ENCODE results near the gene CENPX.
A peak's percentile ranks its signal among the peaks of the same experiment; 100 is the strongest.

CENPX gene

DNA sequence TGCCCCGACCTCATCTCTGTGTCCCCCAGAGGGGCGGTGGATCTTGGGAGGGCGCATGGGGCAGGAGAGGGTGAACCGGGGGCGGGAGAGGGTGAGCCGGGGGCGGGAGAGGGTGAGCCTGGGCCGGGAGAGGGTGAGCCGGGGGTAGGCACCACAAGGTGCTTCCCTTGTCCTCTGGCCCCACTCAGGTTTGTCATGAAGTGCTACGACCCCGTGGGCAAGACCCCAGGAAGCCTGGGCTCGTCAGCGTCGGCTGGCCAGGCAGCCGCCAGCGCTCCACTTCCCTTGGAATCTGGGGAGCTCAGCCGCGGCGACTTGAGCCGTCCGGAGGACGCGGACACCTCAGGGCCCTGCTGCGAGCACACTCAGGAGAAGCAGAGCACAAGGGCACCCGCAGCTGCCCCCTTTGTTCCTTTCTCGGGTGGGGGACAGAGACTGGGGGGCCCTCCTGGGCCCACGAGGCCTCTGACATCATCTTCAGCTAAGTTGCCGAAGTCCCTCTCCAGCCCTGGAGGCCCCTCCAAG, 26.4 kb downstream of the CENPX start:
- DNase-seq = no peak
- no peak overlapping the region for H3K4me3 ChIP-seq (ENCODE audit: low read depth, low read length)
- no peaks in the 10 kb centered on the region for H3K27me3 ChIP-seq
- peaks cover 17% of the 10 kb centered on the region for H3K4me1 ChIP-seq
- no peaks in the 10 kb centered on the region; the same call in 1 of the 2 replicates for H3K36me3 ChIP-seq
- TF ChIP-seq, protein P1, sequence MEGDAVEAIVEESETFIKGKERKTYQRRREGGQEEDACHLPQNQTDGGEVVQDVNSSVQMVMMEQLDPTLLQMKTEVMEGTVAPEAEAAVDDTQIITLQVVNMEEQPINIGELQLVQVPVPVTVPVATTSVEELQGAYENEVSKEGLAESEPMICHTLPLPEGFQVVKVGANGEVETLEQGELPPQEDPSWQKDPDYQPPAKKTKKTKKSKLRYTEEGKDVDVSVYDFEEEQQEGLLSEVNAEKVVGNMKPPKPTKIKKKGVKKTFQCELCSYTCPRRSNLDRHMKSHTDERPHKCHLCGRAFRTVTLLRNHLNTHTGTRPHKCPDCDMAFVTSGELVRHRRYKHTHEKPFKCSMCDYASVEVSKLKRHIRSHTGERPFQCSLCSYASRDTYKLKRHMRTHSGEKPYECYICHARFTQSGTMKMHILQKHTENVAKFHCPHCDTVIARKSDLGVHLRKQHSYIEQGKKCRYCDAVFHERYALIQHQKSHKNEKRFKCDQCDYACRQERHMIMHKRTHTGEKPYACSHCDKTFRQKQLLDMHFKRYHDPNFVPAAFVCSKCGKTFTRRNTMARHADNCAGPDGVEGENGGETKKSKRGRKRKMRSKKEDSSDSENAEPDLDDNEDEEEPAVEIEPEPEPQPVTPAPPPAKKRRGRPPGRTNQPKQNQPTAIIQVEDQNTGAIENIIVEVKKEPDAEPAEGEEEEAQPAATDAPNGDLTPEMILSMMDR (IDR thresholded peaks at IDR 0.05; ENCODE audit: low read depth, low read length) = no peak
- H3K9me3 ChIP-seq = no peaks in the 10 kb centered on the region

DNA sequence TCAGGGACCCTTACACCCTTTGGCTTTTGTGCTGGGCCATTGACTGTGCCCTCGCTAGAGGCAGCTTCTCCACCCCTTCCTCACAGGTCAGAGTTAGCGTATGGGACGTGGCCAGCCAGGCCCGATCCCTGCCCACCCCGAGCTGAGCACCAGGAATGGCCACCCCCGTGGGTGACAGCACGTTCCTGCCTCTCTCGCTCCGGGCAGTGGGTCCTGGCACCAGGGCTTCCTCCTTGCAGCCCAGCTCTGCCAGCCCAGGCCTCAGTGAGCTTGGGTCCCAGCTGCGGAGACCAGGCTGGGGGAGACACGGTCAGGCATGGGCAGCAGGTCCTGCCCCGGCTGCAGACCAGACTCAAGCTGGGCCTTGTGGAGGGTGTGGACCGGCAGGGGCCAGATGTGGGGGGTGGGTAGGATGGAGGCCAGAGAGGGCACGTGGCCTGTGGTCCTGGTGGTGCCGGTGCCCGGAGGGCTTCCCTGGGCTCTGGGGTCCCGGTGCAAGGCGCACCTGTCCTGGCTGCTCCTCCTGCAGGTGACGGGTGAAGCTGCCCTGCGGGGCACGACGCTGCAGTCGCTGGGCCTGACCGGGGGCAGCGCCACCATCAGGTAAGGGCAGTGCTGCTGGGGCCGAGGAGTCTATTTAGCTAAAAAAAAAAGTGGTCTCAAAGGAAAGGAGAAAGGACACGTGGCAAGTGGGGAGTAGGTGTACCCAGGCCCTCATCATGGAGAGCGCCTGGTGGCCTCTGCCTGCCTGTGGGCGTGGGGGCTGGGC, 27.0 kb downstream of the CENPX start:
- TF ChIP-seq, protein P1 (IDR thresholded peaks at IDR 0.05; ENCODE audit: low read depth, low read length) = no peak
- no peaks in the 10 kb centered on the region for H3K27me3 ChIP-seq
- peaks cover 23% of the 10 kb centered on the region for H3K4me1 ChIP-seq
- H3K9me3 ChIP-seq = no peaks in the 10 kb centered on the region
- no peak overlapping the region for H3K4me3 ChIP-seq (ENCODE audit: low read depth, low read length)
- peak; percentile 10 for DNase-seq
- H3K36me3 ChIP-seq = no peaks in the 10 kb centered on the region; the same call in none of the 2 replicates

DNA sequence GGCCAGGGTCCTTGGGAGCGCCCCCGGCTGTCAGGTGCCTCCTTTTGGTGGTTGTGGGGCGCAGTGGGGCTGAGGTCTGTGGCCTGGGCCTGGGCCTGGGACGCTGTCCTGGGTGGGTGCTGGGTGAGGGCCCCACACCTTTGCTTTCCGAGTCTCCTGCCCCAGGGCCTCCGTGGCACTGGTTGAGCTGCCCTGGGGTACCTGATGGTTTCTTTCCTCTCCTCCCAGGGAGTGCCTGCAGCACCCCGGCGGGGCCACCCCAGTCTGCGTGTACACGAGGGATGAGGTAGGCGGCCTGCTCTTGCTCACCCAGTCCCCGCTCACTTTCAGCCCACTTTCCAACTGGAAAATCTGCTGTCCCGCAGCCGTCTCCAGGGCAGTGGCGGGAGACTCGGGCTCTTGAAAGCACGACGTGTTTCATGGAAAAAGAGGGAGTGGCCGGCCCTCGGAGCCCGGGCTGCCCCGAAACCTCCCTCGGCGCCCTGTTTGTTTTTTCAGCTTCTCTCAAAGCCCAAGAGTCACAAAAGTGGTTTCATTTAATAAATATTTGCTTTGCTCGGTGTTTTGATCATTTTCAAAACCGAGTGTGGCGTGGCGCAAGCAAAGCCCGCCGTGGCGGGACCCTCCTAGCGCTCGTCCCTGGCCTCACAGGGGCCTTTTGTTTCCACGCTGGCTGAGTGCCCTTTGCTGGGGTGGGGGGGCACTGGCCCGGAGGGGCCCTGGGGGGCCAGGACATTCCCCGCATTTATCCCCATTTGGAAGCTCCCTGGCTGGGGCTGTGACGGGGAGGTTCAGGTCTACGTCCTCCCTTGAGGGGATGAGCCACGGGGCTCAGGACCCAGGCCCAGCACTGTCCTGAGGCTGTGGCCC, 27.9 kb downstream of the CENPX start:
- H3K4me1 ChIP-seq = peaks cover 23% of the 10 kb centered on the region
- H3K27me3 ChIP-seq = no peaks in the 10 kb centered on the region
- H3K36me3 ChIP-seq = no peaks in the 10 kb centered on the region; the same call in none of the 2 replicates
- TF ChIP-seq, protein P1 (IDR thresholded peaks at IDR 0.05; ENCODE audit: low read depth, low read length) = no peak
- H3K4me3 ChIP-seq (ENCODE audit: low read depth, low read length) = no peak overlapping the region
- H3K9me3 ChIP-seq = no peaks in the 10 kb centered on the region
- DNase-seq = no peak

DNA sequence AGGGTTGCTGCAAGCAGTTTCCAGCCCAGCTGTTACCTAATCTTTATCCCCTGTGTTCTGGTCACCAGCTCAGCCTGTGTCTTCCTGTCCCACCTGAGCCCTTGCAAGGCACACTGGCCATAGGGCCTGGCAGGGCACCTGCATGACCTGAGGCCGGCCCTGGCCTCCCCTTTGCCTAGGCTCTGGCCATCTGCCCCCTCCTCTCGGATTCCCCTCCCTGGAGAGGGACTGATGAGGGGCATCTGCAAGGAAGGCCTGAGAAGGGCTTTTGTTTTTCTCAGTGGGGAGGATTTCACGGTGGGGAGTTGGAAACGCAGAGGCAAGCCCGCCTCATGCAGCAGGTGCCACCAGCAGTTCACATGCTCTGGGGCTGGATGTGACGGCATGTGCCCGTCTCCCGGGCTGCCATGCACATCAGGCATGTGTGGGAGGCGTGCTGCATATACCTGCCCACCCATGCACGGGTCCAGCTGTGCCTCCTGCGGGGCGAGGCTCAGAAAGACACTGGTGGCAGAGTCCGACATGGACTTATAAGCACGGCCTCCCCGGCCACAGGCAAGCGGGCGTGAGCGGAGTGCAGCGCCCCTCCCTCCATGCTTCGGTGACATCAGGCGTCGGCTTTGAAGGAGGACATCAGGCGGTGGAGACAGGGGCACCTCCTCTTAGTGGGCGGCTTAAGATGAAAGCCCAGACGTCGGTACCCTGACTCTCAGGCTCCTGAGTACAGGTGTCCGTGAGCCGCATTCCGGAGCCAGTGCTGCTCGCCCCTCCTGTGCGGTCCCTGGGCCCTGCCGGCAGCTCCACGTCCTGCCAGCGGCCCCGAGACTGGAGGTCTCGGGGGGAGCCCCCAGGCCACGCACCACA, 28.7 kb downstream of the CENPX start:
- H3K36me3 ChIP-seq = no peaks in the 10 kb centered on the region; the same call in none of the 2 replicates
- H3K4me1 ChIP-seq = peaks cover 23% of the 10 kb centered on the region
- H3K27me3 ChIP-seq = no peaks in the 10 kb centered on the region
- DNase-seq = no peak
- no peak overlapping the region for H3K4me3 ChIP-seq (ENCODE audit: low read depth, low read length)
- TF ChIP-seq, protein P1 (IDR thresholded peaks at IDR 0.05; ENCODE audit: low read depth, low read length) = no peak
- H3K9me3 ChIP-seq = no peaks in the 10 kb centered on the region

DNA sequence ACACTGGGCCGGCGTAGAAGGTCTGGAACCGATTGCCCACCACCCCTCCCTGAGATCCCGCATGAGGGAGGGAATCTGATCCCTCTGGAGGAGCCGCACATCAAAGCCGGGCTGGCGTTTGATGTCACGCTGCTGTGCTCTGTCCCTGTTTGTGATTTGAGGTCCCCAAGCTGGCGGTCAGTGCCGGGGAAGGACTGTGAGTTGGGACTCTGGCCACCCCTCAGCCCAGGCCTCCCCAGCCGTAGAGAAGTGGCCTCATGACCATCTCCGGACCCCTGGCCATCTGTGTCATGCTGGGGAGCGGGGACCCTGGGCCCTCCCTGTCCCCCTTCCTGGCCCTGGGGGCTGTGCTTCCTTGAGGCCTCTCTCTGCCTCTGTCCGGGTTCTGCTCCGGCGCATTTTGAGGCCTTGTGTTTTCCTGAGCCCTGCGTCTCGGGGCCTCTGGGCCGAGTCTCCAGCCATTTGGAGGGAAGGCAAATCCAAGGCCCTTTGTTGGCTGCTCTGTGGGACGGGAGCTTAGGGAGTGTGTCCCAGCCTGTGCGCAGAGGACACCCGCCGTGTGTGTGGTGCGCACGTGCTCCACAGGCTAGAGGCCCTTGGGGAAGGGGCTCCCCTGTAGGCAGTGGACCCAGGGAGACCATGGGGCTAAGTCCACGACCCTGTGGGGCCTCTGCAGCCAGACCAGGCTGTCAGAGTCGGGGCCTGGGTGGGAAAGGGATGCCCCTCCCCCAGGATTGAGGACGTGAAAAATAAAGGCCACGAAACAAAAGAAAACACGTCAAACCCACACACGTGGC, 30.2 kb downstream of the CENPX start:
- DNase-seq = no peak
- no peaks in the 10 kb centered on the region; the same call in none of the 2 replicates for H3K36me3 ChIP-seq
- peak overlapping the region; percentile 18 for H3K4me3 ChIP-seq (ENCODE audit: low read depth, low read length)
- no peaks in the 10 kb centered on the region for H3K9me3 ChIP-seq
- TF ChIP-seq, protein P1 (IDR thresholded peaks at IDR 0.05; ENCODE audit: low read depth, low read length) = no peak
- peaks cover 23% of the 10 kb centered on the region for H3K4me1 ChIP-seq
- H3K27me3 ChIP-seq = no peaks in the 10 kb centered on the region

Data from BE2C (cell line).